ENCODE measurements around the gene SMAD7.

DNA sequence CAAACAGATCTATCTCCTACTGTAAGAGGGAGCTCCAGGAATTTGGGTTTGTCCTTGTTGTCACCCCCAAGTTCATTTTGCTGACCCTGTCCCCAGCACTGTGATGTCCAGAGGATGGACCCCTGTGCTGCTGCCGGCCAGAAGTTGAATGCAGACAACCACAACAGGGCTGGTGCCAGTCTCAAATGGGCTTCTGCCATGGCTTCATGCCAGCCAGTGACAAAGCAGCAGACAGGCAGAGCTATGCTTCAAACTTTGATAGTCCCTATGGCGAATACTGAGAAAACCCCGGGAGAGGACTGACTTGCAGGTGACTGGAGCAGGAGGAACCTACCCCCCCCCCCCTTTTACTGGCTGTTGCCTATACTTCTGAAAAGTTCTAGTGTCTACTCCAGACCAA lies 3.2 kb downstream of the SMAD7 start:
- TF ChIP-seq CTCF (IDR thresholded peaks at IDR 0.05): no peak
- no peak for TF ChIP-seq POLR2A (IDR thresholded peaks at IDR 0.05)

Data from lower leg skin (tissue), 3 donors.